ENCODE measurements around the gene MS4A4E.

The MS4A4E gene

DNA sequence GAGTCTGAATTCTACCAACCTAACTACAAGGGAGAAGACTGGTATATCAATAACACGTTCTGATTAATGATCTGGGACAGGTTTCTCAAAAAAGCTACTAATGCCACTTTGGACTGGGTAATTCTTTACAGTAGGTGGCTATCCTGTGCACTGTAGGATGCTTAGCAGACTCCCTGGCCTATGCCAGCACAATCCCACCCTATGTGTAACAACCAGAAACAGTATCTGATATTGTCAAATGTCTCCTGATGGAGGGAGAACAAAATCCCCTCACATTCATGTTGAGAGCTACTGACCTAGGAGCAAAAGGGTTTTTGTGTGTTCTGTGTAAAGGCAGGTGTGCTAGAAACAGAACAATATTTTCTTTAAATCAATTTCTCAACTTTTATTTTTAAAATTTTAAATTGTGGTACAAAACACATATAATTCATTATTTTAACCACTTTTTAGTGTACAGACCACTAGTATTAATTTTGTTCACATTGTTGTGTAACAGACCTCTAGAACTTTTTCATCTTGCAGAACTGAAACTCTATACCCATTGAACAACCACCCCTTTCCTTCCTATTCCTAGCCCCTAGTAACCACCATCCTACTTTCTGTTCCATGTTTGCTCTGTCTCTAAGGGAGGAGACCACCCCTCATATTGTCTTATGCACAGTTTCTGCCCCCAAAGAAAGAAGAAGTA, 58.0 kb downstream of the MS4A4E start:
- no peak for TF ChIP-seq CTCF (conservative IDR thresholded peaks at IDR 0.05)
- no peak overlapping the region for H3K27ac ChIP-seq

DNA sequence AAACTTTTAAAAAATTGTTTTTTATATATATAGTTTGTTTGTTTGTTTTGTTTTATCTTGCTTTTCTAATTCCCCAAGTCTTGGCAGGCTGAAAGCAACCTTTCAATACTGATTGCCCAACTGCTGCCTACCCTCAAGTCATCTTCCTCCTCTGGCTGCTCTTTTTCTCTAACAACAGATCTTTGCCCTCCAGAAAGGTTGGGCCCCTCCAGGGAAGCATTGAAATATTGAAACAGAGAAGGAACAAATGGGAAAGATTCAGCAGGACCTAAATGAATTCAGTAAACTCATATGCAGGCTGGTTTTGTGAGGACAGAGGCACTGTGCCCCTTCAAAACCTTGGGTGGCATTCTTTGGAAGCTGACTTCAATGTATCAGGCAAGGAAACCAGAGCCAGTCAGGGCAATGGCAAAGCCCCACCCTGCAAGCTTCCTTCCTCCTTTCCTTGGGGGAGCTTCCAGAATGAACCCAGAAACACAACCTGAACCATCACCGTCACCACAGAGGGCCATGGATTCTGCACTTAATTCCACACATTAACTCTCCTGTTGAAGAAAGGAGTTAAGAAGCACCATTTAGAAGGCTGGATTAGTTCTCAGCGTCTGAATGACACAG, 59.2 kb downstream of the MS4A4E start:
- TF ChIP-seq CTCF (conservative IDR thresholded peaks at IDR 0.05), result no peak
- no peak overlapping the region for H3K27ac ChIP-seq

GRCh38 chr11:60182541-60183330, 60.2 kb downstream of the MS4A4E start, which contains the start of gene MS4A6A:
TSS of gene MS4A6A (minus strand) at chr11:60183083. CDS start at chr11:60181727, 1,356 bp downstream.
- TF ChIP-seq CTCF (conservative IDR thresholded peaks at IDR 0.05), result no peak
- H3K27ac ChIP-seq, result no peak within 1 kb of the TSS

GRCh38 chr11:60175860-60176275, 67.1 kb downstream of the MS4A4E start:
- no peak for TF ChIP-seq CTCF (conservative IDR thresholded peaks at IDR 0.05)
- H3K27ac ChIP-seq, result no peak overlapping the region

GRCh38 chr11:60172011-60172410, 70.9 kb downstream of the MS4A4E start:
- H3K27ac ChIP-seq, result no peak overlapping the region
- no peak for TF ChIP-seq CTCF (conservative IDR thresholded peaks at IDR 0.05)

DNA sequence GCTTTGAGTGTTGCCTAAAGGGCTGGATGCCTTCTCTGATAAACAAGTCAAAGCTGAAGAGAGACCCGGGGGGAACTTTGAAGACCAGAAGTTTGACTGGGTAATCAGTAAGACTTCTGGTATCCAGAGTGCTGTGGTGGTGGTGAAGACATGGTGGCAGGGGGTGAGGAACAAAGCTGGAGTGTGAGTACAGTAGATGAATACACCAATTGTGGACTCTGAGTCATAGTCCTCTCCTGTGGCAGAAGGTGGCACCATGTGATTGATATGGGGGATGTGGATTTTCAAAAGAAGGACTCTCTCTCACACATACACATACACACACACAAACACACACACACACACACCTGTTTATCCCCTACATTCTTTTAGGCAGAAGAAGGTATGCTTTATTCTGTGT, 72.4 kb downstream of the MS4A4E start:
- TF ChIP-seq CTCF (conservative IDR thresholded peaks at IDR 0.05), result no peak
- H3K27ac ChIP-seq, result no peak overlapping the region

DNA sequence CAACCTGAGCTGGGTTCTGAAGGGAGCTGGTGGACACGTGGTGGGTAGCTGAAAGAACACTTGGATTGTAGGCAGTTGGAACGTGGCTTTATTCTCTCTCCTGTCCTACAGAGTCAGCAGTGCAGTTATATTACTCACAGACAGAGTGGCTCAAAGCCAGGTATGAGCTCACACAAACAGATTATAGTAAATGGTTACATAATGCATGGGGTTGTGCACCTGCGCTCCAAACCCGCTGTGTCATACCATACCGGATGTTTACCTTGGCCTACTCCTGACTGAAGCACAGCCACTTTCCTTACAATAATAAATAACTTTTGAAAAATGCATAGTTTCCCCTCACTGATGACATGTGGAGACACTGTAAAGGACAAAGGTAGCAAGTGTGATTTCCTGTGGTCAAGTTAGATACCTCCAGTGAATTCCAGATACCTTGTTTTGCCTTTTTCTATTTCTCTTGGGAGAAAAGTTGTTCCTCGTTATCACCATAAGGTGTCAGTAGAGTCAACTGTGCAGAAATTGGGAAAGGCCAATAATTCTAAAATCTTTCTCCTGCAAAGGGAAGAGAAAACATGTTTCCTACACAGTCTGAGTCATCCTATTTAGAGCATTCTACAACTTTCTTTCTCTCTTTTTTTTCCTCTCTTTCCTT, 73.5 kb downstream of the MS4A4E start:
- no peak overlapping the region for H3K27ac ChIP-seq
- peak; percentile 26; the same call in 1 of the 2 replicates for TF ChIP-seq CTCF (conservative IDR thresholded peaks at IDR 0.05)
